Activated T-helper 1 cell treated with anti-CD3 and anti-CD28 coated beads, Interleukin-2, amount 50 U/mL, for 16 hours (primary cell): ENCODE data around the gene MRAP.
"Not testable (repeated sequence)": the region's sequence is repeated elsewhere in the genome, so short reads cannot be mapped to it uniquely, and the experiment has no call there.

Experiments
- DNase-seq, 2 donors: peaks; one replicate each; pipeline ENCODE4 v3.0.0-alpha.2; 2020; ENCODE audit warnings: low read depth in 1 of 2, low spot score in 1 of 2

Gene MRAP

GRCh38 chr21:32299695-32300094 lies 1.0 kb downstream of the MRAP start:
- DNase-seq = no peak

- no peak for DNase-seq
Observed at GRCh38 chr21:32300117-32300681, 1.5 kb downstream of the MRAP start.

GRCh38 chr21:32301596-32301995 lies 2.9 kb downstream of the MRAP start:
- DNase-seq = no peak

- DNase-seq = no peak
Observed at GRCh38 chr21:32302560-32302959, 3.9 kb downstream of the MRAP start.

- DNase-seq = no peak
Observed at GRCh38 chr21:32303385-32303784, 4.7 kb downstream of the MRAP start.

GRCh38 chr21:32304998-32305397 lies 6.3 kb downstream of the MRAP start:
- no peak for DNase-seq

GRCh38 chr21:32306021-32306780 lies 7.5 kb downstream of the MRAP start:
- DNase-seq = no peak

- DNase-seq = no peak
Observed at GRCh38 chr21:32307706-32308105, 9.1 kb downstream of the MRAP start.

- no peak for DNase-seq
Observed at GRCh38 chr21:32308696-32309095, 10.0 kb downstream of the MRAP start.

GRCh38 chr21:32309906-32310460 lies 11.3 kb downstream of the MRAP start:
- no peak for DNase-seq

- DNase-seq = not testable (repeated sequence)
Observed at GRCh38 chr21:32310976-32311375, 12.3 kb downstream of the MRAP start.

- no peak for DNase-seq
Observed at GRCh38 chr21:32311621-32312020, 13.0 kb downstream of the MRAP start.

- no peak for DNase-seq
Observed at GRCh38 chr21:32312326-32312725, 13.7 kb downstream of the MRAP start.

GRCh38 chr21:32312976-32313375 lies 14.3 kb downstream of the MRAP start:
- DNase-seq = no peak

GRCh38 chr21:32314806-32315205 lies 16.2 kb downstream of the MRAP start:
- DNase-seq = no peak

GRCh38 chr21:32315511-32316281 lies 17.0 kb downstream of the MRAP start:
- no peak for DNase-seq

- no peak for DNase-seq
Observed at GRCh38 chr21:32316361-32317215, 17.9 kb downstream of the MRAP start.

- no peak for DNase-seq
Observed at GRCh38 chr21:32317726-32318125, 19.1 kb downstream of the MRAP start.

GRCh38 chr21:32319012-32319411 lies 20.4 kb downstream of the MRAP start:
- no peak for DNase-seq

- DNase-seq = no peak
Observed at GRCh38 chr21:32320059-32320458, 21.4 kb downstream of the MRAP start.

GRCh38 chr21:32320726-32321125 lies 22.1 kb downstream of the MRAP start:
- DNase-seq = no peak
